Panc1 (cell line): ENCODE data around the gene SH3BP4. TPM values are rescaled to one million over a fixed set of nuclear protein-coding genes. Genes with fewer than 3 reads are reported as not detected.

Experiments used
- ATAC-seq: fragments of 200-7000 bp; cut with Tn5 transposase; 2 replicates; pipeline ENCODE4 v1.9.1; 2020; ENCODE audit warnings: mild to moderate bottlenecking, moderate library complexity
- BruUV-seq: library from RNA; stranded (reverse); fragments of 400-500 nt; replicated peaks from 2 replicates; lab custom pipeline; 2021; lab: Mats Ljungman, UMichigan
- CTCF ChIA-PET: fragments of 300-600 bp; sonication (Branson Sonifier 250); formaldehyde crosslinking; loops from one replicate; lab custom pipeline; 2022; ENCODE audit warnings: antibody characterized with exemption; lab: Charles Lee
- POLR2A ChIA-PET: fragments of 300-600 bp; sonication (Branson Sonifier 250); formaldehyde crosslinking; loops from one replicate; lab custom pipeline; 2022; ENCODE audit warnings: antibody characterized with exemption; lab: Charles Lee
- DNase-seq: peaks from one replicate; pipeline ENCODE4 v3.0.0-alpha.2; 2010; ENCODE audit warnings: low read depth, low spot score
- H3K27ac ChIP-seq: 2 replicates; pipeline ENCODE4 v1.5.1; 2011; ENCODE audit warnings: mild to moderate bottlenecking, low read length, inconsistent platforms
- H3K27me3 ChIP-seq: fragments of 200-500 bp; sonication (Bioruptor generic); 2 replicates; pipeline ENCODE4 v1.6.0; 2014; ENCODE audit warnings: low read length, inconsistent platforms; ENCODE audit not compliant: control insufficient read depth, insufficient read depth
- H3K36me3 ChIP-seq: fragments of 200-500 bp; sonication (Bioruptor generic); 2 replicates; pipeline ENCODE4 v1.5.1; 2014; ENCODE audit warnings: inconsistent platforms, mild to moderate bottlenecking, low read length, moderate library complexity; ENCODE audit not compliant: control insufficient read depth, insufficient read depth
- H3K4me1 ChIP-seq: 2 replicates; pipeline ENCODE4 v1.5.1; 2011; ENCODE audit warnings: inconsistent platforms, mild to moderate bottlenecking, low read length, moderate library complexity; ENCODE audit not compliant: control insufficient read depth, insufficient read depth
- H3K4me3 ChIP-seq, 2 experiments: 2 replicates each; pipeline ENCODE4 v1.5.1; 2011 to 2012; ENCODE audit warnings: low read depth in 2 of 2, low read length in 2 of 2, mild to moderate bottlenecking in 2 of 2, inconsistent platforms in 1 of 2, moderate library complexity in 1 of 2
- H3K9me3 ChIP-seq: fragments of 200-500 bp; sonication (Bioruptor generic); 2 replicates; pipeline ENCODE4 v1.5.1; 2014; ENCODE audit warnings: low read depth, mild to moderate bottlenecking, inconsistent platforms, low read length, moderate library complexity; ENCODE audit not compliant: control insufficient read depth, insufficient read depth
- CTCF ChIP-seq: fragments of 450-650 bp; IDR thresholded peaks from 2 replicates; pipeline ENCODE4 v1.5.1; 2017; ENCODE audit warnings: mild to moderate bottlenecking
- POLR2AphosphoS5 ChIP-seq: IDR thresholded peaks from 2 replicates; pipeline ENCODE4 v1.6.1; 2012; ENCODE audit warnings: mild to moderate bottlenecking, low read depth, low read length, moderate library complexity
- REST ChIP-seq, 2 experiments: IDR thresholded peaks; 2 replicates each; pipeline ENCODE4 v1.6.1; 2011 to 2012; ENCODE audit warnings: low read depth in 2 of 2, control low read depth in 1 of 2, low read length in 1 of 2, mild to moderate bottlenecking in 1 of 2, moderate library complexity in 1 of 2; ENCODE audit not compliant: insufficient read depth in 1 of 2
- SIN3A ChIP-seq: IDR thresholded peaks from 2 replicates; pipeline ENCODE4 v1.6.1; 2012; ENCODE audit warnings: low read depth, mild to moderate bottlenecking, low read length, moderate library complexity, borderline replicate concordance; ENCODE audit not compliant: insufficient read depth
- TCF7L2 ChIP-seq: IDR thresholded peaks from 2 replicates; pipeline ENCODE4 v1.6.1; 2011; ENCODE audit warnings: mild to moderate bottlenecking, low read depth, low read length, inconsistent platforms
- in situ Hi-C: cut with HindIII; loops from 2 replicates; pipeline ENCODE4 v1.10.0; 2016; ENCODE audit warnings: low sequenced_read_pairs, low pct_unique_long_range_greater_than_20kb
- intact Hi-C: fragments of 100-400 bp; cut with micrococcal nuclease; formaldehyde crosslinking; loops from one replicate; pipeline ENCODE4 v1.10.0; 2022; ENCODE audit not compliant: unreplicated experiment
- total RNA-seq: library from RNA; stranded (reverse); gene quantifications from one replicate; pipeline ENCODE4 v1.2.1, GENCODE V29; 2021; ENCODE audit not compliant: unreplicated experiment

Gene SH3BP4
- total RNA-seq, 1 experiment from 2014 or later, result 133 TPM

- intact Hi-C loops, result no loop called here
- H3K27ac ChIP-seq, result no peak overlapping the region
- H3K27me3 ChIP-seq, result no peaks in the 10 kb centered on the region
- ChIA-PET POLR2A (no interaction called here), CTCF (no interaction called here)
- H3K9me3 ChIP-seq, result no peaks in the 10 kb centered on the region
- H3K4me1 ChIP-seq, result no peaks in the 10 kb centered on the region
- DNase-seq, result no peak
- no TSS peak for BruUV-seq
- ATAC-seq, result no peak
- TF ChIP-seq TCF7L2 (no peak), SIN3A (no peak), CTCF (no peak), REST (IDR thresholded peaks at IDR 0.05; ENCODE audit: insufficient read depth in 1 of 2, low read depth in 2 of 2, low read length in 1 of 2) (no peak), POLR2AphosphoS5 (no peak)
- H3K4me3 ChIP-seq, result no peak overlapping the region
- in situ Hi-C loops, result no loop called here
- H3K36me3 ChIP-seq, result no peaks in the 10 kb centered on the region
Observed at GRCh38 chr2:234932591-234933168, 19.1 kb upstream of the SH3BP4 start.

- ATAC-seq (no peak), DNase-seq (no peak)
- no peaks in the 10 kb centered on the region for H3K9me3 ChIP-seq
- TF ChIP-seq TCF7L2 (no peak), CTCF (no peak), SIN3A (no peak), REST (IDR thresholded peaks at IDR 0.05; ENCODE audit: insufficient read depth in 1 of 2, low read depth in 2 of 2, low read length in 1 of 2) (no peak), POLR2AphosphoS5 (no peak)
- BruUV-seq, result no TSS peak
- intact Hi-C loops, result no loop called here
- H3K36me3 ChIP-seq, result no peaks in the 10 kb centered on the region
- CTCF ChIA-PET, result no interaction called here
- POLR2A ChIA-PET, result no interaction called here
- no peaks in the 10 kb centered on the region for H3K4me1 ChIP-seq
- no peaks in the 10 kb centered on the region for H3K27me3 ChIP-seq
- H3K4me3 ChIP-seq, result no peak overlapping the region
- in situ Hi-C loops, result no loop called here
- H3K27ac ChIP-seq, result no peak overlapping the region
Observed at GRCh38 chr2:234935311-234935710, 16.5 kb upstream of the SH3BP4 start.
